Germinal center (tissue), 1 donor: ENCODE measurements around the gene PTPRA.

Experiments used
- DNase-seq: peaks from one replicate; pipeline ENCODE4 v3.0.0; 2012; ENCODE audit warnings: mixed read lengths, low spot score

The PTPRA gene

DNA sequence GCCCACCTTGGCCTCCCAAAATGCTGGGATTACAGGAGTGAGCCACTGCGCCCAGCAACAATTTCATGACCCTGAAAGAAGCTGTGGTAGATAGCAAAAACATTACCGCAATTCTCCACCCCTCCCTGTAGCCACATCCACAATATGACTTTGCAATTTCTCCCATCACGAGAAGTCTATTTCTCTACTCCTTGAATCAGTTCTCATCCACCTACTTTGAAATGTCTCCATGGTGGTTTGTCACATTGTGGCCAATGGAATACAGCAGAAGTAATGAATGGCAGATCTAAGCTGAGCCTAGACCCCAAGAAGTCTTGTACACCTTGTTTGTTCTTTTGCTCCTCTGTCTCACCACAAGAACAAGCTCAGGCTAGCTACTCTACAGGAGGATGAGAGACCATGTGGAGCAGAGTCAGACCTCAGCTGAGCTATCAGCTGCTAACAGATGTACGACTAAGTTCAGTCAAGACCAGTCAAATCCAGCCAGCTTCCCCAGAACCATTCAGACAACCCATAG, 204.4 kb downstream of the PTPRA start:
- DNase-seq, result no peak

DNA sequence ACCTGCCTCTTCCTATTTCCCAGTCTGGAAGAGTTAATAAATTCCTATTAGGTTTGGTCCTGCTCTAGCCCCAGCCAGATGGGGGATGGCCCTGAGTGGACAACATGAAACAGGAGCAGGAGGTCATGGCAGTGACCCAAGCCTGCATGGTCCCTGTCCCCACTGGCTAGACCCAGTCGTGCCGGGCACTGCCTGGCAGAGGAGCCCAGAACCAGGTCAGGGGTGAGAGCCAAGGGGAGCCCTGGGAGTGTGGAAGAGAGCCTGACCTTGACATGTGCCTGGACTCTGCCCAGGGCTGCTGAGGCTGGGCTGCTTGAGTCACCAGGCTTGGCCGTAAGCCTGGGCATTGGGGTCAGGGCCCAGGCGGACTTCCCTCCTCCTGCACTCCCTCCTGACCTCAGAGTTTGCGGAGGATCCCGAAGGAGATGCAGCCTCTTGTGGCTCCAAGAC, 207.7 kb downstream of the PTPRA start:
- DNase-seq, result no peak

DNA sequence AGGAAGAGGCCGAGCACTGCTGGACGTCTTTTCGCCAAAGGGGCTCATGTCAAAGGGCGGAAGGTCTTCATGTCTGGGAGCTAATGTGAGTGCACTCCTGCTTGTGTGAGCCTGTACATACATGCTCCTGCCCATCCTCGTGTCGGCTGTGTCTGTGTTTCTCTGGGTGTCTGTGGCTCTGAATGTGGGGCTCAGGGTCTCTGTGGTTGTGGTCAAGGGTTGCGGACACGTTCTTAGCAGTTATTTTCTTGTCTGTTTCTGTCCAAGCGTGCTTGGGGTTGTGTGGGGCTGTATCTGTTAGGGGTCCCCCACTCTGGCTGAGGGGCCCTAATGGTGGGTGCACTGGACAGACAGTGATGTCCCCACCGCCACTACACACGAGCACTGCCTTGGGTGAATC, 208.4 kb downstream of the PTPRA start:
- DNase-seq, result no peak

DNA sequence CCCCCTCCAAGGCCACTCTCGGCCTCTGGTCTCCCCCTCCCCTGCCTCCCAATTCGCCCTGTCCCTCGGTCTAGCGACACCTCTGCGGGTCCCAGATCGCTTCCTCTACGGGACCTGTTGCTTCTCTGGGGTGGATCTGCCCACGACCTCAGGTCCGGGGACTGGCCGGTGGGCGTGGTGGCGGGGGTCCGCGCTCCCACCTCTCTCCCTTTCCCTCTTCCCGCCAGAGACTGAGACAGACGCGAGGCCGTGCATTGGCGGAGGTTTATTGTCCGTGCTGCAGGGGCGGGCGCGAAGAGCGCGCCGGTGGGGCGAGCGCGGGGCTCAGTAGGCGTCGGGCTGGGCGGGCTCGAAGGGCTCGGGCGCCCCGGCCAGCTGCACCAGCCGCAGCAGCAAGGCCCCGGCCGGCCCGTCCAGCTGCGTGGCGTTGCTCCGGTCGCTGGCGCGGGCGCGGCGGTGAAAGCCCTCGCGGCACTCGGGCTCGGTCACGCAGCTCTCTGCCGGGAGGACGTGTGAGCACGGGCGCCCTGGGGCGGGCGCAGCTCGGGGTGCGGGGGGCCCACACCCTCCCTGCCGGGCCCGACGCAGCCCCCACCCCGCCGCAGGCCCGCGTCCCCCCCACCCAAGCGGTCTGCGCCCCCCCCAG, 209.1 kb downstream of the PTPRA start:
- no peak for DNase-seq

DNA sequence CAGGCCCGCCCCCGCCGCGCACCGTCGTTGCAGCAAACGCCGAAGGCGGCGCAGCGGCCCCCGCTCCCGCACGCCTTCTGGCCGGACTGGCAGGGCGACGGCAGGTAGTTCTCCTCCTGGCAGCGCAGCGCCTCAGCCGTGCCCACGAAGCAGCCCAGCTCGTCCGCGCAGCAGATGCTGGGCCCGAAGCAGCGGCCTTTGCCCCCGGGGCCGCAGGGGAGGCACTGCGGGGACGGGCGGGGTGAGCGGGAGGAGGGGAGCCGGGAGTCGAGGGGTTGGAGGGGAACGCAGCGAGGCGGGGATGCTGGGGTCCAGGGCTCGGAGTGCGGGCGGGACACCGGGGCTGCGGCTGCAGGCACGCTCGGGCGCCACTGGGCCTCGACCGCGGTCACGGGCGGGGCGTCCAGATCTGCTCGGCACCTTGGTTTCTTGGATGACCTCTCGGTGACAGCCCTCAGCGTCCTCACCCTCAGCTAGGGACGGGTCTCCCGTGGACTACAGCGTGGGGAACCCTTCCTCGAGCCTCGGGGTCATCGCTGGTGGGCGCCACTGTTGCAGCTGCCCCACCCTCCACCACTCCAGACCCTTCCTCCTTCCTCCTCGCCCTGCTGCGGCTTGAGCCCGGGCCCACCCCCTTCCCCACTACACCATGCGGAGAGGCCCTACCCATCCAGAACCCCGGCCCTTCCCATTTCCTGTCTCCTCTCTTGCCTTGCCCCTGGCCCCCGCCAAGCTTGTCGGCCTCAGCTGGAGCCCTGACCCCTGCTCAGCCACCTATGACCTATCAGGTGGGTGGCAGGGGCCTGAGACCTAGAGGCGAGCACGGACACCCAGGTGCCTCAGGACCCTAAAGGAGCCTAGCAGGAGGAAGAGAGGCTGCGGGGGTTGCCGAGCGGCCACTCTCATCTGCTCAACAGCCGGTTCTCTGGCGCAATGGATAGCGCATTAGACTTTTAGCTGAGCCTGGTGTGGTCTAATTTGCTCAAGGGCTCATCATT, 210.0 kb downstream of the PTPRA start:
- DNase-seq, result no peak

DNA sequence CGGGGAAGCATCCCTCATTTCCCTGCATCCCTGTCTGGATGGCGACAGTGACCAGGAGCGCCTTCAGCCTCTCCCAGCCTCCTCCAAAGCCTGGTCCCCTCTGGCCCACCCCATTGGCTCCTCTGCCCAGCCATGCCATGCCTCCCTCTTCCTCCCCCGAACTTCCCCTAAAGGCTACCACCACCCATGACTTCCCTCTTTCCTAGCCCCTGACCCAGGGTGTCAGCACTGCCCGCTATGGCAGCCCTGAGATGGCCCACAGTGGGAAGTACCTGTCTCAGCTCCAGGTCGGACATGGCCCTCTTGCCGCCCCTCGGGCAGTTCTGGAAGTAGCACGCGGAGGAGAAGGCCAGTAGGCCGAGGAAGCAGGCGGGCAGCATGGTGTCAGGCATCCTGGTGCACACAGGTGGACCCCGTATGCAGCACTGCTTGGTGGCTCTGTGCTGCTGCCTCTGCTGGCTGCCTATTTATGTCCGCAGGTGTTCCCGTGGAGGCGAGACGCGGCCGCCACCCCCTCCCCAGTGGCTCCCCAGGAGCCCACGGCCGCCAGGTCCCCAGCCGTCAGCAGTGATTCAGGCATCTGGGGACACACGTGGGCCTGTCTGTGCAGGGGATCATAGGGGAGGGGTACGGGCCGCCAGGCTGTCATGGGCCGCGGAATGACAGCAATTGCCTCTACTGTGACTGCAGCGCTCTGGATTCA, 211.2 kb downstream of the PTPRA start, which contains the start of gene AVP:
TSS of gene AVP (minus strand) at position 442 of the 703 bp plus-strand sequence. CDS start at position 392, 50 bp downstream.
- DNase-seq, result no peak

DNA sequence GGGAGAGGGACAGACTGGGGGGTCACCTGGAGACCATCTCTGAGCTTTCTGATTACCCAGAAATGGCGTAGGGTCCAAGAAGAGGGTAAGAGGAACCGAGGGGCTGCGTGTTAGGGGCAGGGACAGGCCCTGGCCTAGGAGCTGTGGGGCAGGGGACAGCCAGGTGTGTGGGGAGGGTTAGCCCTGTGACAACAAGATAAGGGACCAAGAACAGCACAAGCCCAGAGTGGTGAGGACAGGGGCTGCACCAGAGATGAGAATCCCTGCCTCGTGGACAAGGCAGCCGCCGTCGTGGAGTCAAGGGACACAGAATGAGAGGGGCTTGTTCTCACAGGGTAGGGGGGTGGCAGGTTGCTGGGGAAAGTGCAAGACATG, 211.7 kb downstream of the PTPRA start:
- no peak for DNase-seq

DNA sequence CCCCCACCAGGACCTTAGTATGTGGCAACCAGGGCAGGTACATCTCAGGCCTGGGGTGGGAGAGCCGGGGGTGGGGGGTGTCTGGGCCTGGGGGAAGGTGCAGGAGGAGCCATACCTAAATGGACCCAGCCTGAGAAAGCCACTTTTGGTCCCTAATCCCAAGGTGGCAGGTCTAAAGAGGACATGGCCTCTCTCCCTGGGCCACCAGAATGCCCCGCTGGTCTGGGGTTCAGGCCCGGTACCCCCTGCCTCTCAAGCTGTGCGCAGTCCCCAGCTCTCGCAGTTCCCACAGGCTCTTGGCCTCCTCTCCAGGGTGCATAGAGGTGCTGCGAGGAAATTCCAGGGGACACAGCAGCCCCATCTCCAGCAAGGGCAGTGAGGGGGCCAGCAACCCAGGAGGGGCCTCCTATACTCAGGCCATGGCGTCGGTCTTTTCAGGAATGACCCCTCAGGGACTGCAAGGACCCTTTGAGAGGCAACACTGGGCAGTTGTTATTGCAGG, 212.3 kb downstream of the PTPRA start:
- DNase-seq, result no peak

DNA sequence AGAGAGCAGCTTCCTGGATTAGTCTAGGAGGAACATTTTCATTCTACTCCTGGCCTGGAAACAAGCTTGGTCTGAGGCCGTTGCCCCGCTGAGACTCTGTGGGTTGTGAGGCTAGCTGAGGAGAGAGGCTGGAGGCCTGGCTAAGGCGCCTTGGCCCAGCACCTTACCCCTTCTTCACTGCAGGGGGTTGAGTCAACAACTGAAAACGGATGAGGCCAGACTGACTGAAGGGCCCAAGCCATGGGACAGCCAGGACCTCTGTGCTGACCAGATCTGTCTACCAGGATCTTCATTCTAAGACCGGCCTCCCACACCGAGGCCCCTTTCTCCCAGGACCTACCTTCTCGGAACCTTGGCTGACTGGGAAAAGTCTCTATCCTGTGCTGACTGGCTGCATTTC, 214.8 kb downstream of the PTPRA start:
- no peak for DNase-seq
